DMS79 (cell line): ENCODE results near the gene NUFIP2.
"Not testable (repeated sequence)": the region's sequence is repeated elsewhere in the genome, so short reads cannot be mapped to it uniquely, and the experiment has no call there.

ENCODE experiments used
- DNase-seq: peaks from one replicate; lab custom pipeline; 2025; lab: John Stamatoyannopoulos, UW

NUFIP2 gene

GRCh38 chr17:29279397-29280070 is 14.4 kb downstream of the NUFIP2 start:
- DNase-seq: no peak

- DNase-seq: no peak
These were observed 15.3 kb downstream of the NUFIP2 start for GRCh38 chr17:29278692-29279091.

GRCh38 chr17:29273924-29274323 is 20.0 kb downstream of the NUFIP2 start:
- no peak for DNase-seq

GRCh38 chr17:29271980-29272379 is 22.0 kb downstream of the NUFIP2 start:
- DNase-seq: not testable (repeated sequence)

GRCh38 chr17:29263916-29264315 is 30.0 kb downstream of the NUFIP2 start:
- no peak for DNase-seq

GRCh38 chr17:29257756-29258155 is 36.2 kb downstream of the NUFIP2 start:
- DNase-seq: no peak

- DNase-seq: no peak
These were observed 37.0 kb downstream of the NUFIP2 start for GRCh38 chr17:29256735-29257466.

- DNase-seq: no peak
These were observed 37.9 kb downstream of the NUFIP2 start for GRCh38 chr17:29255926-29256522.

- no peak for DNase-seq
These were observed 40.9 kb downstream of the NUFIP2 start for GRCh38 chr17:29253037-29253436.

- peak; percentile 16 for DNase-seq
These were observed 41.7 kb downstream of the NUFIP2 start for GRCh38 chr17:29252101-29252791.

GRCh38 chr17:29251184-29251583 is 42.8 kb downstream of the NUFIP2 start:
- no peak for DNase-seq

GRCh38 chr17:29250666-29251065 is 43.3 kb downstream of the NUFIP2 start:
- DNase-seq: no peak

- DNase-seq: no peak
These were observed 45.1 kb downstream of the NUFIP2 start for GRCh38 chr17:29248845-29249244.

- no peak for DNase-seq
These were observed 46.7 kb downstream of the NUFIP2 start for GRCh38 chr17:29247219-29247618.

GRCh38 chr17:29246628-29247027 is 47.3 kb downstream of the NUFIP2 start, which contains the start of gene CRYBA1:
Gene CRYBA1, plus strand, starts transcription at chr17:29246859. Its CDS starts 5 bp downstream, at chr17:29246864.
- no peak for DNase-seq

- DNase-seq: no peak
These were observed 48.5 kb downstream of the NUFIP2 start for GRCh38 chr17:29245401-29245800.

- no peak for DNase-seq
These were observed 50.2 kb downstream of the NUFIP2 start for GRCh38 chr17:29243792-29244191.

GRCh38 chr17:29242790-29243189 is 51.2 kb downstream of the NUFIP2 start:
- no peak for DNase-seq

GRCh38 chr17:29242051-29242450 is 51.9 kb downstream of the NUFIP2 start:
- no peak for DNase-seq

GRCh38 chr17:29240968-29241963 is 52.7 kb downstream of the NUFIP2 start:
- no peak for DNase-seq

- no peak for DNase-seq
These were observed 53.5 kb downstream of the NUFIP2 start for GRCh38 chr17:29240477-29240876.
